DMS153 (cell line): ENCODE measurements around the gene SEMA3G.

Source experiments
- DNase-seq: peaks from one replicate; lab custom pipeline; 2025; lab: John Stamatoyannopoulos, UW

SEMA3G gene

GRCh38 chr3:52453496-52454249 is 8.8 kb upstream of the SEMA3G start, which contains the start of gene TNNC1:
Gene TNNC1 (minus strand): TSS chr3:52454041. CDS start chr3:52454015, 26 bp downstream.
- DNase-seq = no peak

- DNase-seq = no peak
Observed at GRCh38 chr3:52452570-52453221, 7.8 kb upstream of the SEMA3G start.

DNA sequence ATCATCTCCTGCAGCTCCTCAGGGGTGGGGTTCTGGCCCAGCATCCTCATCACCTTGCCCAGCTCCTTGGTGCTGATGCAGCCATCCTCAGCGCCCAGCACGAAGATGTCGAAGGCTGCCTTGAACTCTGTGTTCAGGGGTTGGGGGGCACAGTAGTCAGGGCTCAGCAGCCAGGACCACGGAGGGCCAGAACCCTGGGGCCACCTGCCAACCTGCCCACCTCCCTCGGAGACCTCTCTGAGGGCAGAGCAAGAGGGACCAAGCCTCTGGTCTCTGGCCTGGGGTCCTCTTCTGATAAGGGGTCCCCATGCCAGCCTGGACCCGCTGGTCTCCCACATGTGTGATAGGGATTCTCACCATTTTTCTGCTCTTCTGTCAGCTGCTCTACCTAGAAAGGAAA is 7.2 kb upstream of the SEMA3G start:
- DNase-seq = no peak

DNA sequence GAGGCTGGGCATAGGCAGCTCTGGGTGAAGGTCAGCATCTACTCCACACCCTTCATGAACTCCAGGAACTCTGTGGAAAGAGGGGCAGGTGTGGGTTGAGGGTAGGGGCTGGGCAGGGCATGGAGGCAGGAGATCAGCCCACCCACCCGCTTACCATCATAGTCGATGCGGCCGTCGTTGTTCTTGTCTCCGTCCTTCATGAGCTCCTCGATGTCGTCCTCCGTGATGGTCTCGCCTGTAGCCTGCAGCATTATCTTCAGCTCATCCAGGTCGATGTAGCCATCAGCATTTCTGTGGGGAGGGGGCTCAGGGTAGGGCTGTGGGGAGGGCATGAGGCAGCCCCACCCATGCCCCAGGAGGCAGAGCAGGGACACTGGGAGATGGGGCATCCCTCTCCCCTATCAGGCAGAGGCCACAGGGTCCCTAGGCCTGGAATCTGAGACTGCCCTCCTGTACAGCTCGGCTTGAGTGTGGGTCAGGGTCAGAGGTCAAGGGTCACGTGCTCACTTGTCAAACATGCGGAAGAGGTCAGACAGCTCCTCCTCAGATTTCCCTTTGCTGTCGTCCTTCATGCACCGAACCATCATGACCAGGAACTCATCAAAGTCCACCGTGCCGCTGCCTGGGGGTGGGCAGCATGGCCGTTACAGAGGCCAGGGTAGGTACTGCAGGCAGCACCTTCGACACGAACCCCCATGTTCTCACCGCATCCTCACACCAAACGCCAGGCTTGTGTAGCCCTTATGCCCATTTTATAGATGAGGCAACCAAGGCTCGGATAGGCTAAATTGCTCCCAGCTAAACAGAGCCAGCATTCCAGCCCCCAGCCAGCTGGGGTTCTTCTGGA is 6.6 kb upstream of the SEMA3G start:
- DNase-seq = no peak

DNA sequence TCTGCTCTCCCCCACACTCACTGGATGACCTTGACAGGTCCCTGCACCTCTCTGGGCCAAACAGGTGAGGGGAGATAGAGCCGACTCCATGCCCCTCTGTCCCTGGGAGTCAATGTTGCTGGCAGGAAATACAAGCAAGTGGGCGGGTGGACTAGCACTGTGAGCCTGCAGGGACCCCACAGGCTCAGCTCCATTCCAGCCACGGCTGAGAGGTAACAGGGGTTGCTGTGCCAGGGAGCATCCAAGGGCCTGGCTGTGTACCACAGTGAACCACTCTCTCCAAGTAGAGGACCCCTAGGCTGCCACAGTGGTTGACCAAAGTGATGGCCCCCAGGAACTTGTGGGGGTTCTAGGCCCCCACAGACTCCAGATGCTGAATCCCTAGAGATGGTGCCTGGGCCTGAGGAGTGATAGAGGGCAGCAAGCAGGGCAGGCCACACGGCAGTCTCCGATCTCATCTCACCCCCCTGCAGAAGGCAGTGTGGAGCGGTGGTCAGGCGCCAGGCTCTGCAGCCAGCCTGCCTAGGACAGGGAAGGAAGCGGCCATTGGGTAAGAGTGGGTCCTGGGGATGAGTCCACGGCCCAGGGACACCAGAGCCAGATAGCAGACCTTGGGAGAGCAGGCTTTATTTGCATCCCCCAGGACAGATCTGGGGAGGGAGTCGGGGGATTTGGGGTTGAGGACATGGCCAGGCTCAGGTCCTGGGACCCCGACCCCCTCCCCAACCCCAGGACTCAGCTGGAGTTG is 5.8 kb upstream of the SEMA3G start:
- no peak for DNase-seq

DNA sequence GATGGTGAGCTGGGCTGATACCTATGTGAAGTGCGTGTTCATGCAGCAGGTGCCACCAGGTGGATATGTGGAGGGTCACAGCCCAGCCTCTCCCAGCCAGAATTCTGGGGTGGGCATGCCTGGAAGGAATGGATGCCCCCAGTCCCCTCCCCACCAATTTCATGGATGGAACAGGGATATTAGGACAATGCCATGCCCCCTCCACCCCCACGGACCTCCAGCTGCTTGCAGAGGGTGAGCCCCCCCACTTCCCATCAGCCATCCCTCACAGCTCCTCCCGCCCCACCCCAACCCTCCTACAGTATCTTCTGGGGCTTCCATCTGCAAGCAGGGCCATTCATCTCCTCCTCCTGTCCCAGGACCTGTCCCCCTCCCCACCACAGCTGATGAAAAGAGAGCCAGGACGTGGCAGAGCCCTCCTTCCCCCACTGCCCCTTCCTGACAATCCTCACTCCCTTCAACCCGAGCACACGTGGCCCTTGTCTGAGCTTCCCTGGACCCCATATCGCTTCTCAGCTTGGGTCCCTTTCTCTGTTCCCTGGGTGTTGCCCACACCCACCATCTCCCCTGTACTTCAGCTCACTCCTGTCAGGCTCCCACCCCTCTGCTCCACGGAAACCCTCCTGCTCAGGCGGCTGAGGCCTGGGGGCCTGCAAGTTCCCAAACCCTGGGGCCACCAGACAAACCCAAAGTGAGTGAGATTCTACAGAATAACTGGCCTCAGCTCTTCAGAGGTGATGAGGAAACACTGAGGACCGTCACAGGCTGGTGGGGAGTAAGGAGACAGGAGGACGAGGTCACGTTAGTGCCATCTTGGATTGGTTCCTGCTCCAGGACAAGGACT is 2.8 kb upstream of the SEMA3G start:
- no peak for DNase-seq

DNA sequence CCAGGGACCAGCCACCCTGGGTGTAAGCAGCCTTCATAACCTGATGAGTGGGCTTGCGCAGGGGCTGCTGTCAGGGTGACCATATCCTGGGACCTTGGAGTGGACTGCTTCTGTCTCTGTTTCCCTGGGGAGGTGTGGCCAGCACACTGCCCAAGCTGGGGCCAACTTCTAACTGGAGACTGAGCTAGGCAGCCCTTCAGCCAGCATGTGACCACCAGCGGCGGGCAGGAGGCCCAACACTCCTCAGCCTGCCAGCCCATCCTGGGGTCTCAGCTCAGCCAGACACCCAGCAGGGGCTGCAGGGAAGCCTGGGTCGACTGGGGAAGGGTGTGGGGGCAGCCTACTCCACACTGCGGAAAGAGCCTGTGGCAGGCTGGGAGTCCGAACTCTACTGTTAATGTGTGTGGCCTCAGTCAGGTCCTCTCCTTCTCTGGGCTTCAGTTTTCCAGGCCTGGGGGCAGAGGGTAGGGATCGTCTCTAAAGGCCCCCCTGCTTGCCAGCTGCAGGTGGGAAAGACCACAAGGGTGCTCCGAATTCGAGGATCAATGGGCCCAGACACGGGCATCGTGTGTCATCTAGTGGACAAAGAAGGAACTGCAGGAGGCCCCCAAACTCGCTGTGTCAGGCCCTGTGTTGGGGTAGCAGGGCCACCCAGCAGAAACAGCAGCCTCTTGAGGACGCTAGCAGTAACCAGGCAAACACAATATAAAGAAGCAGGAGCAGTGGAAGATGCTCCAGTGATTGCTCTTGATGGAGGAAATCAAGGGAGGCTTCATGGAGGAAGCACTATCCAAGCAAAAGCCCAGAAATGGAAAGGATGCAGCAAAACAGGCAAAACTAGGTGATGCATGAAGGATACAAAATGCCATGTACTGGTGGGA is 2.0 kb upstream of the SEMA3G start:
- DNase-seq = no peak

- DNase-seq = no peak
Observed at GRCh38 chr3:52446042-52446441, 1.1 kb upstream of the SEMA3G start.

- no peak for DNase-seq
Observed at GRCh38 chr3:52443791-52444687, 864 bp downstream of the SEMA3G start.

GRCh38 chr3:52443268-52443610 is 1.7 kb downstream of the SEMA3G start:
- no peak for DNase-seq

GRCh38 chr3:52442409-52443267 is 2.3 kb downstream of the SEMA3G start:
- no peak for DNase-seq

GRCh38 chr3:52441772-52442332 is 3.1 kb downstream of the SEMA3G start:
- DNase-seq = no peak

DNA sequence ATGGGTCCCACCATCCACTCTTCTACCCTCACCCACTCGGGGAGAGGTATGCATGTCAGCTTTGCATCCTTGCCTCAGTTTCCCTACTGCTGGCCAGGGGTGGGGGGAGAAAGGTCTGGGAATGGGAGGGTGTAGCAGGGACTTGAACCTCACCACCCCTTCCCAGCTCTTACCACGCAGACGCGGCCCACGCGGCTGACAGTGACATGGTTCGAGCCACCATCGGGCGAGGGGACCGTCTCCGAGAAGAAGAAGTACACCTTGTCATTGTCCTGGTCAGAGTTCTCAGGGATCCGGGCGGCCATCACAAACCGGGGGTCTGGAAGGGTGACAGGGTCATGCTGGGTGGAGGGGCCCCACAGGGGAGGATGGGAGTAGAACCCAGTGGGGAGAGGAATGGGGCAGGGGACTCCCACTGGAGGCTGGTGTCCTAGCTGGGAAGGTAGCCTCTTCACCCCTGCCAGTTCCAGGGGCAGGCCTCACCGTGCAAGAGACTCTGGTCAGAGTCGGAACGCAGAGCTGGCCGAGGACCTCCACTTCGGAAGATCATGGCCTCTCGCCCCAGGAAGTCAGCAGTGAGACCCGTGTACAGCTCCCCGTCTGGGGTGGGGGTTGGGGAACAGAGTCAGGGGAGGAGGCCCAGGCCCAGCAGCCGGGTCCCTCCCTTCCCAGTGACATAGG is 3.7 kb downstream of the SEMA3G start:
- DNase-seq = no peak

DNA sequence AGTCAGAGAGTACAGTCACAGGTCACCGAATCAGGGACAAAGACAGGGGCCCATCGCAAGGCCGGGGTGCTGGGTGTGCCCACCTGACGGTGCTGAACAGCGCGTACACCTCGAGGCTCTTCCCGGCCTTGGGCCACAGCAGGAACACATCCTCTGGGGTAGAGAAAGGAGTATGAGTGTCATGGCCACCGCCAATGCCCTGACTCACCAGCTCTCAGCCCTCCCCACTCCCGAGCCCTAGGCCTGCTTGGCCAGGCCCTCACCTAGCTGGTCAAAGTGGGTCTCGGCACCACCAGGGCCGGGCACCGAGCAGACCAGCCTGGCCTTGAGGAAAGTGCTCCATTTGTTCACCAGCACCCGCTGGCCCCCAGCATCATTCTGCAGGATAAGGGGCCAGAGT is 4.2 kb downstream of the SEMA3G start:
- DNase-seq = no peak

- DNase-seq = no peak
Observed at GRCh38 chr3:52440249-52440551, 4.7 kb downstream of the SEMA3G start.

DNA sequence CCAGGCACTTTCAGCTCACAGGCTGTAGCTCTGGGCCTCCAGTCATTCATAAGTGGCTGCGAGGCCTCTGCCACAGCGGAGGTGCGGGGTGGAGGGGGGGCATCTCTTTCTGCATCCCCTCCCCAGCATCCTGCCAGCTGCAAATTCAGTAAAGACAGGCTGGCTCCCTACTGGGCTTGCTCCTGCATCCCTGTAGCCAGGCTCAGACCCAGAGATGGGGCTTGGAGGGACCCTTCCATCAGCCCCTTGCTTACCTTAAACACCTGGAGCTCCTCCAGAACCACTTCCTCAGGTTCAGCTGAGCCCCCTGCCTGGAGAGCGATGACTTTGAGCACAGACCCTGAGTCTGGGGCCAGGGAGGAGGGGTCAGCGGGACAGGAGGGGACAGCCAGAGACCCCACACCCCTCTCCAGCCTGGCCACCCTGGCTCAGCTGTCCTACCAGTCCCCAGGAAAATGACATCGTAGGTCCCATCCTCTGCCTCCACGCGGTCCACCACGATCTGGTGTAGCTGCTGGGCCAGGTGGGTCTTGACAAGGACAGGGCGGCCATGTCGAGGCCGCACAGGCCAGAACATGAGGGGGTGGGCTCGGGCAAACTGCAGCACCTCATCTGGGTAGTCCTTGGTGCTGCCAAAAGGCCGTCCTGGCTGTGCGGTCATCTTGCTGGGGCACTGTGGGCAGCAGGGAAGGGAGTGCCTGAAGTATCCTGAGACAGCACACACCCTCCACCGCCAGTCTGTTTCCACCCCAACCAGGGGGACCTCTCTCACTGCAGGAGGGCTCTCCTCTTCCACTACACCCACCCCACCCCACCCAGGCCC is 5.3 kb downstream of the SEMA3G start:
- no peak for DNase-seq
